HUES64 (cell line): ENCODE data around the gene FYN.

Experiments
- H3K27ac ChIP-seq: 2 replicates; pipeline ENCODE4 v1.7.0; 2013; ENCODE audit warnings: low read depth, low read length, inconsistent platforms
- H3K27me3 ChIP-seq: 2 replicates; pipeline ENCODE4 v1.6.1; 2013; ENCODE audit warnings: mild to moderate bottlenecking, low read length; ENCODE audit not compliant: insufficient read depth
- H3K36me3 ChIP-seq: 2 replicates; pipeline ENCODE4 v1.6.1; 2013; ENCODE audit warnings: mild to moderate bottlenecking, low read length; ENCODE audit not compliant: insufficient read depth
- H3K4me1 ChIP-seq: 2 replicates; pipeline ENCODE4 v1.6.1; 2013; ENCODE audit warnings: mild to moderate bottlenecking, low read length, moderate library complexity; ENCODE audit not compliant: insufficient read depth
- H3K4me3 ChIP-seq: 2 replicates; pipeline ENCODE4 v1.5.1; 2013; ENCODE audit warnings: mild to moderate bottlenecking, low read length, moderate library complexity
- H3K9ac ChIP-seq: 2 replicates; pipeline ENCODE4 v1.6.1; 2013; ENCODE audit warnings: mild to moderate bottlenecking, low read depth, low read length
- H3K9me3 ChIP-seq: 2 replicates; pipeline ENCODE4 v1.6.1; 2013; ENCODE audit warnings: low read depth, low read length; ENCODE audit not compliant: insufficient read depth
- WGBS: fragments of 150-250, 120-280 bp; methylation state at CpG from one replicate; pipeline ENCODE4 v1.1.7; 2013; ENCODE audit warnings: missing lambda C conversion rate; 5-methylcytosine and 5-hydroxymethylcytosine counted together

Gene FYN

GRCh38 chr6:111691345-111692225 lies 181.7 kb downstream of the FYN start:
- Histone ChIP-seq H3K27ac (no peak overlapping the region), H3K36me3 (peaks cover 62% of the 10 kb centered on the region), H3K4me1 (peaks cover 5% of the 10 kb centered on the region), H3K27me3 (no peaks in the 10 kb centered on the region), H3K9me3 (no peaks in the 10 kb centered on the region), H3K9ac (no peak overlapping the region), H3K4me3 (no peak overlapping the region)
- WGBS, result 96% methylated on average over 7 of the region's 7 CpGs

DNA sequence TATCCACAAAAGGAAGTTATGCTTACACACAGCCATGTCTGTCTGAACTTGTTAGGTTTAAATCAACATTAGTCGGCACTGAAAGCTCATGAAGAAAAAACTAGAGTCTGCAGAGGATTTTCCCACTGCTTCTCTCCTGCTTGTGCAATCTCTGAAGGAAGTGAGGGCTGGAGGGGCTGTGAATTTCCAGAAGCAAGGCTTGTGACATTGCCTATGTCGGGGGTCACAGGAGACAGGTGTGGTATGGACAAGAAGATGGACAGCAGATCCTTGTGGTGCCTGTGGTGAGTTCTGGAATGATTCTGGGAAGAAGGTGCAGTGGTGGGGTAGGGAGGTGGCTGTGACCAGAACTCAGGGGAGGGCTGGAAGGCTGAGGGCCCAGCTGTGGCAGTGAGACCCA lies 183.3 kb downstream of the FYN start:
- WGBS, result 95% methylated on average over 2 of the region's 2 CpGs

GRCh38 chr6:111689419-111689818 lies 183.8 kb downstream of the FYN start:
- H3K4me3 ChIP-seq, result no peak overlapping the region
- no peaks in the 10 kb centered on the region for H3K9me3 ChIP-seq
- no peak overlapping the region for H3K9ac ChIP-seq
- peaks cover 16% of the 10 kb centered on the region for H3K4me1 ChIP-seq
- no peak overlapping the region for H3K27ac ChIP-seq
- peaks cover 59% of the 10 kb centered on the region for H3K36me3 ChIP-seq
- no peaks in the 10 kb centered on the region for H3K27me3 ChIP-seq
- WGBS, result 100% methylated on average over 1 of the region's 1 CpG

More for the DNA sequence above, 183.3 kb downstream of the FYN start:
- Histone ChIP-seq H3K4me1 (peaks cover 16% of the 10 kb centered on the region), H3K9ac (no peak overlapping the region), H3K4me3 (no peak overlapping the region), H3K27me3 (no peaks in the 10 kb centered on the region), H3K9me3 (no peaks in the 10 kb centered on the region), H3K36me3 (peaks cover 59% of the 10 kb centered on the region), H3K27ac (no peak overlapping the region)

- peaks cover 16% of the 10 kb centered on the region for H3K4me1 ChIP-seq
- no peaks in the 10 kb centered on the region for H3K9me3 ChIP-seq
- WGBS, result 96% methylated on average over 7 of the region's 7 CpGs
- H3K27me3 ChIP-seq, result no peaks in the 10 kb centered on the region
- no peak overlapping the region for H3K9ac ChIP-seq
- H3K27ac ChIP-seq, result no peak overlapping the region
- peaks cover 54% of the 10 kb centered on the region for H3K36me3 ChIP-seq
- no peak overlapping the region for H3K4me3 ChIP-seq
These were observed 184.9 kb downstream of the FYN start for GRCh38 chr6:111688331-111688730.

- peaks cover 47% of the 10 kb centered on the region for H3K36me3 ChIP-seq
- H3K9me3 ChIP-seq, result no peaks in the 10 kb centered on the region
These were observed 185.6 kb downstream of the FYN start for GRCh38 chr6:111687652-111688051.

GRCh38 chr6:111686932-111687266 lies 186.4 kb downstream of the FYN start:
- Histone ChIP-seq H3K27ac (no peak overlapping the region), H3K27me3 (no peaks in the 10 kb centered on the region), H3K9me3 (no peaks in the 10 kb centered on the region), H3K4me1 (peaks cover 16% of the 10 kb centered on the region), H3K36me3 (peaks cover 46% of the 10 kb centered on the region), H3K9ac (no peak overlapping the region), H3K4me3 (no peak overlapping the region)
- WGBS, result 92% methylated on average over 3 of the region's 3 CpGs

More at GRCh38 chr6:111687652-111688051, 185.6 kb downstream of the FYN start:
- H3K27ac ChIP-seq, result no peak overlapping the region
- H3K4me1 ChIP-seq, result peaks cover 16% of the 10 kb centered on the region
- no peaks in the 10 kb centered on the region for H3K27me3 ChIP-seq
- no peak overlapping the region for H3K4me3 ChIP-seq
- H3K9ac ChIP-seq, result no peak overlapping the region

- no peaks in the 10 kb centered on the region for H3K9me3 ChIP-seq
- no peak overlapping the region for H3K4me3 ChIP-seq
- 0 out of 2 replicates have a peak overlapping the region, but pooled peaks have one; percentile 17 for H3K9ac ChIP-seq
- peaks cover 16% of the 10 kb centered on the region for H3K4me1 ChIP-seq
- H3K27me3 ChIP-seq, result no peaks in the 10 kb centered on the region
- H3K27ac ChIP-seq, result no peak overlapping the region
- 41% methylated on average over 19 of the region's 19 CpGs for WGBS
- H3K36me3 ChIP-seq, result peaks cover 42% of the 10 kb centered on the region
These were observed 186.9 kb downstream of the FYN start for GRCh38 chr6:111686249-111686931.

- Histone ChIP-seq H3K27ac (no peak overlapping the region), H3K4me1 (peaks cover 16% of the 10 kb centered on the region), H3K9me3 (no peaks in the 10 kb centered on the region), H3K9ac (no peak overlapping the region), H3K4me3 (no peak overlapping the region), H3K36me3 (peaks cover 38% of the 10 kb centered on the region), H3K27me3 (no peaks in the 10 kb centered on the region)
- 94% methylated on average over 2 of the region's 2 CpGs for WGBS
These were observed 187.7 kb downstream of the FYN start for GRCh38 chr6:111685526-111685925.

DNA sequence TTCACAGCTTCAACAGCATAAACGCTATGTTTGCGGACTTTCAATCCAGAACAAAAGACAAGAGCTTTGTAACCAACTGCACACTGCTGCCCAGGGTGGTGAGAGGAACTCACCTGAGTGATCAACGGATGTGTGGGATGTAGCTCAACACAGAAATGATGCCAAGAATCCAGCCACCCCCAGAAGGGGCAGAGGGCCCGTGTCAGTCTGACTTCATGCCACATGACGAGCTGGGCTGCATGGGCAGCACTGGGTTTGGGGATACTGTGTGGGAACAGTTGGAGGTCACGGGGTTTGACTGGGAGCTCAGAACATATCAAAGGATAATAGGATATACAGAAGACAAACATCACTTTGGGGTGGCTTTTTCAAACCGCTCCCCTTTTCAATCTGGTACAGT lies 188.2 kb downstream of the FYN start:
- peaks cover 16% of the 10 kb centered on the region for H3K4me1 ChIP-seq
- WGBS, result 94% methylated on average over 7 of the region's 7 CpGs
- H3K27ac ChIP-seq, result no peak overlapping the region
- H3K36me3 ChIP-seq, result peaks cover 38% of the 10 kb centered on the region
- H3K9me3 ChIP-seq, result no peaks in the 10 kb centered on the region
- H3K4me3 ChIP-seq, result no peak overlapping the region
- H3K9ac ChIP-seq, result no peak overlapping the region
- no peaks in the 10 kb centered on the region for H3K27me3 ChIP-seq

- Histone ChIP-seq H3K27ac (no peak overlapping the region), H3K9ac (no peak overlapping the region), H3K4me3 (no peak overlapping the region), H3K9me3 (no peaks in the 10 kb centered on the region), H3K36me3 (peaks cover 30% of the 10 kb centered on the region), H3K27me3 (no peaks in the 10 kb centered on the region), H3K4me1 (peaks cover 16% of the 10 kb centered on the region)
- 97% methylated on average over 5 of the region's 5 CpGs for WGBS
These were observed 189.4 kb downstream of the FYN start for GRCh38 chr6:111683749-111684267.

DNA sequence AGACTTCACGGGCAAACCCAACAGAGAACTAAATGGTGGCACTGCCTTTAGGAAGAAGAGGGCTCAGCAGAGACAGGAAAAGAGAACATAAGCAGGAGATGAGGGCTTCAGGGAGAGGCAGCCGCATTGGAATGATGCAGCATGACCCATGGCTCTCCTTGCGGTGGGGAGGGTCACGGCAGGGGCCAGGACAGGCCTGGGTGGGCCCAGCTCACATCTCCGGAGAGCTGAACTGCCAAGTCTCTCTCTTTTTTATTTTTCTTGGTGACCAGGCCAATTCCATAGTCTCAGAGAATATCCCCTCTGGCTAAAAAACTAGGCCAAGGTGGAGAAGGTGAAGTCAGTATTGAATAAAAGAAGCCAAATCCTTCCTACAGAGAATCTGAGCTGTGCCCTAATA lies 190.1 kb downstream of the FYN start:
- Histone ChIP-seq H3K27ac (no peak overlapping the region), H3K9me3 (no peaks in the 10 kb centered on the region), H3K9ac (no peak overlapping the region), H3K27me3 (no peaks in the 10 kb centered on the region), H3K4me3 (no peak overlapping the region), H3K36me3 (peaks cover 30% of the 10 kb centered on the region), H3K4me1 (peaks cover 19% of the 10 kb centered on the region)
- 92% methylated on average over 5 of the region's 5 CpGs for WGBS
